OCI-M2 (cell line): ENCODE measurements around the gene NTF3.

ENCODE experiments used
- DNase-seq: peaks from one replicate; lab custom pipeline; 2025; ENCODE audit not compliant: unreplicated experiment; lab: John Stamatoyannopoulos, UW

Gene NTF3

GRCh38 chr12:5432011-5432400 is at the start of gene NTF3:
Gene NTF3, plus strand, starts transcription at chr12:5432108. Its CDS starts 217 bp downstream, at chr12:5432325.
- DNase-seq, result no peak

GRCh38 chr12:5384015-5384414 is 47.9 kb upstream of the NTF3 start:
- no peak for DNase-seq

- no peak for DNase-seq
Observed at GRCh38 chr12:5388581-5389535, 43.0 kb upstream of the NTF3 start.

GRCh38 chr12:5390174-5390799 is 41.6 kb upstream of the NTF3 start:
- DNase-seq, result no peak

- DNase-seq, result no peak
Observed at GRCh38 chr12:5391653-5392052, 40.3 kb upstream of the NTF3 start.

GRCh38 chr12:5392961-5393360 is 38.9 kb upstream of the NTF3 start:
- DNase-seq, result no peak

- no peak for DNase-seq
Observed at GRCh38 chr12:5395443-5396271, 36.3 kb upstream of the NTF3 start.

- no peak for DNase-seq
Observed at GRCh38 chr12:5396541-5396940, 35.4 kb upstream of the NTF3 start.

- DNase-seq, result no peak
Observed at GRCh38 chr12:5399266-5399665, 32.6 kb upstream of the NTF3 start.

- no peak for DNase-seq
Observed at GRCh38 chr12:5402009-5402935, 29.6 kb upstream of the NTF3 start.

GRCh38 chr12:5403411-5403810 is 28.5 kb upstream of the NTF3 start:
- no peak for DNase-seq

- DNase-seq, result no peak
Observed at GRCh38 chr12:5407034-5407856, 24.7 kb upstream of the NTF3 start.

- no peak for DNase-seq
Observed at GRCh38 chr12:5409619-5410018, 22.3 kb upstream of the NTF3 start.

- no peak for DNase-seq
Observed at GRCh38 chr12:5416571-5416970, 15.3 kb upstream of the NTF3 start.

- DNase-seq, result no peak
Observed at GRCh38 chr12:5417500-5417899, 14.4 kb upstream of the NTF3 start.

- no peak for DNase-seq
Observed at GRCh38 chr12:5428332-5429221, 3.3 kb upstream of the NTF3 start.

- DNase-seq, result no peak
Observed at GRCh38 chr12:5429741-5430557, 2.0 kb upstream of the NTF3 start.
